Measurements from ENCODE around the gene ADAMTS17.

DNA sequence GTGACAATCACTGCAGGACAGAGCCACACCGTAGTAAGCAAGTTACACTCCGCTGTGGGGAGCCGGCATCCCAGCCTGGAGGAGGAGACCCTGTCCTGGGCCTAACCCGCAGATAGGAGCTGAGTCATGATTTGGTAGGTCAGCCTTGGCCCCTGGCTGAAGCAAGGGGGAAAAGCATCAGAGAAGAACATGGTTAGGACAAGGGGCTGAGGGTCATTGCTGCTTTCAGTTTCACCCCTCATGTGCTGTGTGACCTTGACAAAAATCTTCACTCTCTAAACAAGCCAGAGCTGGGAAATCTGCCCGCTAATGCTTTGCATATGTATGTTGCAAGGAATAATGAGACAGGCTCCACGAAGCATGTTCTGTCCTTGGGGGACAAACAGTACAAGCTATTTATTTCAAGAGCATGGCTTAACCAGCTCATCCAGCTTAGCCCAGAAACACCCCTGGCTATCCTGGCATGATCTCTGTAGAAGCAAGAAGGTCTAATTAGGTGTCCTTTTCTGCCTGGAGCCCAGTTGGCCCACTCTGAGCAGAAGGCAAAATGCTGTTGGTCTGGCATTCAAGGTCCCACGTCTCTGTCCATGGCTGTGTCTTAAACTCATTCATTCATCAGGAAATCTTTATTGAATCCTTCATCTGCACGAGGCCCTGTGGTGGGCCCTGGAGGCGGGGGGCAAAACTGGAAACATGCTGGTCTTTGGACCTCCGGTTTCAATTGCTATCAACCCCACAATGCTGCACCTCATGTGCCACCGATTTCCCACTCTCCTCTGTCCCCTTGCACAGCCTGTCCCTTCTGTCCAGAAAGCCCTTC is 387.2 kb downstream of the ADAMTS17 start:
- no peak for TF ChIP-seq EZH2phosphoT487 (IDR thresholded peaks at IDR 0.05)
- TF ChIP-seq, protein P1, sequence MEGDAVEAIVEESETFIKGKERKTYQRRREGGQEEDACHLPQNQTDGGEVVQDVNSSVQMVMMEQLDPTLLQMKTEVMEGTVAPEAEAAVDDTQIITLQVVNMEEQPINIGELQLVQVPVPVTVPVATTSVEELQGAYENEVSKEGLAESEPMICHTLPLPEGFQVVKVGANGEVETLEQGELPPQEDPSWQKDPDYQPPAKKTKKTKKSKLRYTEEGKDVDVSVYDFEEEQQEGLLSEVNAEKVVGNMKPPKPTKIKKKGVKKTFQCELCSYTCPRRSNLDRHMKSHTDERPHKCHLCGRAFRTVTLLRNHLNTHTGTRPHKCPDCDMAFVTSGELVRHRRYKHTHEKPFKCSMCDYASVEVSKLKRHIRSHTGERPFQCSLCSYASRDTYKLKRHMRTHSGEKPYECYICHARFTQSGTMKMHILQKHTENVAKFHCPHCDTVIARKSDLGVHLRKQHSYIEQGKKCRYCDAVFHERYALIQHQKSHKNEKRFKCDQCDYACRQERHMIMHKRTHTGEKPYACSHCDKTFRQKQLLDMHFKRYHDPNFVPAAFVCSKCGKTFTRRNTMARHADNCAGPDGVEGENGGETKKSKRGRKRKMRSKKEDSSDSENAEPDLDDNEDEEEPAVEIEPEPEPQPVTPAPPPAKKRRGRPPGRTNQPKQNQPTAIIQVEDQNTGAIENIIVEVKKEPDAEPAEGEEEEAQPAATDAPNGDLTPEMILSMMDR (IDR thresholded peaks at IDR 0.05): no peak

All from neural progenitor cell (in vitro differentiated cells).